GM18907 (cell line): ENCODE results near the gene RUNX1.
"Not testable (repeated sequence)": the region's sequence is repeated elsewhere in the genome, so short reads cannot be mapped to it uniquely, and the experiment has no call there.

ENCODE experiments used
- ATAC-seq: cut with Tn5 transposase; IDR thresholded peaks from one replicate; pipeline ENCODE4 v1.9.1; 2021; ENCODE audit warnings: mild to moderate bottlenecking, moderate library complexity; ENCODE audit not compliant: unreplicated experiment

The RUNX1 gene

DNA sequence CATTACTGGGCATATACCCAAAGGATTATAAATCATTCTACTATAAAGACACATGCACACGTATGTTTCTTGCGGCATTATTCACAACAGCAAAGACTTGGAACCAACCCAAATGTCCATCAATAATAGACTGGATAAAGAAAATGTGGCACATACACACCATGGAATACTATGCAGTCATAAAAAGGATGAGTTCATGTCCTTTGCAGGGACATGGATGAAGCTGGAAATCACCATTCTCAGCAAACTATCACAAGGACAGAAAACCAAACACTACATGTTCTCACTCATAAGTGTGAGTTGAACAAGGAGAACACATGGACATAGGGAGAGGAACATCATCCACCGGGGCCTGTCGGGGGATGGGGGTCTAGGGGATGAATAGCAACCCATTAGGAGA, 97.2 kb downstream of the RUNX1 start:
- not testable (repeated sequence) for ATAC-seq

DNA sequence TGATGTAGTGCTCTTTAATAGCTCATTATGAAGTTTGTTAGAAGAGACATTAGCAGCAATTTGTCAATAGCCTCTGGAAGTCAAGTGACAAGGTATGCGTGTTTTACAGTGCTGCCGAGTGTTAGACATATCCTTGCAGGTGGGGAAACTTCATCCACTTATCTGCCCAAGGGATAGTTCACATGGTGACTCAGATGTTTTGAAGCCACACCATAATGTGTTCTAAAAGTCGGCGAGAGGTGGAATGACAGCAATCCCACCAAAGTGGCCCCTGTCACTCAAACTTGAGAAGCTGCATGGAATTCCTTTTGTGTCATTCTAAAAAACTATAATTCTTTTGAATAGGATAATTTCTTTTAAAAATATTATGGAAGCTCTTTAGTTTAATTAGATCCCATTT, 98.1 kb downstream of the RUNX1 start:
- no peak for ATAC-seq

DNA sequence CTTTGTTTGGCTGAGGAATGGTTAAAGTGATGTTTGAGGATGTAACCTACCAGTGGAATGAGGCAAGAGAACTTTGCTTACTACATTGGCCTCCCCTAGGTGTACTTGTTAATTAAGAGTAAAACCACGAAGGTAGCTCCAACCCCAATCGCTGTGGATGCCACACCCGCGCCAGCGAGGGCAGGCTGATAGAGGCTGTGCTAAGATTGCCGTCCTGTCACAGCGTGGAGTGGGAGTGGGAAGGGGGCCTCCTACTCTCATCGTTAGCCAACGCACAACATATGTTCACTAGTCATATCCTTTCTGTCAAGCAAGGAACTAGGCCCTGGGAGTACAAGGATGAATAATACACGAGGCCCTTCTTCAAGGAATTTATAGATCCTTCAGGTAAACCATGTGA, 99.6 kb downstream of the RUNX1 start:
- ATAC-seq = no peak

DNA sequence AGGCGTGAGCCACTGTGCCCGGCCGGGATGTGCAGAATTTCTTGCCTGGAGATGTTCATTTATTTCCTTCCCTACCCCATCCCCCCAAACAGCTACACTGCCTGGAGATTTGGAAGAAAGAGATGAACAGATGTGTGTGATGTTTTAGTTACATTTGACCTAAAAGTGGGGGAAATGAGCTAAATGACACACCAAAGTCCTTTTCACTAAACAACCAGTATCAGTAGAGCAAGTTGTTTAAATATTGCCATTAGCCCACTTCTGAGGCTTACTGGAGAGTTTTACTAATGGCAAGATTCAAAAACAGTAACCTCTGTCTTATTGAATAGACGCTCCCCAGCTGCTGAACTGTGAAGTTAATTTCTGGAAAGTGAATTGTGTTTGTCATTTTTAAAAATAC, 100.1 kb downstream of the RUNX1 start:
- no peak for ATAC-seq

DNA sequence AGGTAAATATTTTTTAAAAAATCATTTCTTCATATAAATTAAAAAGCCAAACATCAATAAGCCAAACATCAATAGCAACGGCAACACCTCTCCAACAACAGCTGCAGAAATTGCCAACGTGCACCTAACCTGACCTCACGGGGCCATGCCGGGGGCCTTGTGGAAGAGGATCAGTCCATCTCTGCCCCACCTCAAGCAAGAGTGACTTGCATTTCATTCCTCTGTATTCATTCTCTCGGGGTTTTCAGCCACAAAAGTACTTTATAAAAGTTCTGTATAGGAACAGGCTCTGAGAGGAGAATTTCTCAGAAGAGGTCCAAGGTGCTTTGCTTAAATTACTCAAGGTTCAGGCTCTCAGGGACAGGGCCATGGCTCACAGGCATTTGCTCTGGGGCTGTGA, 100.9 kb downstream of the RUNX1 start:
- no peak for ATAC-seq

DNA sequence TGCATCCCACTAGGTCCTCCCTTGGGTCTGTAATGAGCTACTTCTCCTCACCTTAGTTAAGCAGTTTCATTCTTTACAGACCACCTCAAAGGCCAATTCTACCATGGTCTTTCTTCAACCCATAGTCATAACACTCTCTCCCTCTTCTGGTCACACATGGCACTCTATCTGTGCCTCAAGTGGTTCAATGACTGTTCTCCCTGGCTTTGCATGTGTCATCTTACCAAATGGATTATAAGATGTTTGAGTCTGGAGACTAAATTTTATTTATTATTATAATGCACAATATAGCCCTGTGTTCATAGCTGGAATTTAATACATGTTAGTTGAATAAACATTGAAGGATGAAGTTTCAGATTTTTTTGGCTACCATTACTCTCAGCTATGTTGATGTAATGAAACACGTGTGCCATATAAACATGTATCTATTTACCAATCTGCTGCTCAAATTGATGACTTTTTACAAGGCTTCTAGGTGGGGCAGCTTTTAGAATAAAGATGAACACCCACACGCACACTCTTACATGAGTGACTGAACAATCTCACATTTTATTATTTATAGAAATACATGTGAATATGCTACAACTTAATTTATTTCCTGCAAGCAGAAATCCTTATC, 102.1 kb downstream of the RUNX1 start:
- no peak for ATAC-seq

DNA sequence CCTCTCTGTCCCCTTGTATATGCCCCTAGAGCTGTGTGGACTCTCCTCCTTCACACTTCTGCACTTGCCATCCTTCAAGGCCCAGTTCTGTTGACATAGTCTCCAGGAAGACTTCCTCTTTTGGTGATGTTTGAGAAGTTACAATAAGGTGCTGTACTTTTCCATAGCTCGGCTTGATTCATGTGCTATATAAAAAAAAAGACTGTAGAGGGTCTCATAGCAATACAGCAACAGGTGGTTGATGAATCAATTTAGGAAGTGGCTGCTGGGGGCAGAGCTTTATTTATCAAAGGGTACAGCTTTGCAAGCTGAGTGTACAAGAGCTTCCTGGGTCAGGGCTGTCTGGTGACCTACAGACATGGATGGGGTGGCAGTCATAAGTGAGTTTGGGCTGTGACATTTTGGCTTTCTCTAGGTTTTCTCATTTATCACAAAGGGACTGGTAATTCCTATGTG, 102.7 kb downstream of the RUNX1 start:
- ATAC-seq = no peak

DNA sequence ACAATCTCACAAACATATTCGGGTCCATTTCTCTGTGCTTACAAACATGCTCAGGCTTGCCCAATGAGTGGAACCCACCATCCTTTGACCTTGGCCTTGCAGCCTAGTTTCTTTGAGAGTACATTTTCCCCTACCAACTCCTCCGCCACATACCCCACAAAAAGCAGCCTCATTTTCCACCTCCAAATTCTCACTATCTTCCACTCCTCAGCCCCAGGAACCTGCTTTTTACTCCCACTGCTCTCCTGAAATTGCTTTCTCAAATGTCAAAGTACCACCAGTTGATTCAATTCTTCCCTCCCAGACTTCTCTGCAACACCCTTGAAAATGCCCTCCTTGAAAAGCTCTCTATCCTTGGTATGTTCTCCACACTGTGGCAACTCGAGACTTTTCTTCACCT, 103.8 kb downstream of the RUNX1 start:
- ATAC-seq = no peak

DNA sequence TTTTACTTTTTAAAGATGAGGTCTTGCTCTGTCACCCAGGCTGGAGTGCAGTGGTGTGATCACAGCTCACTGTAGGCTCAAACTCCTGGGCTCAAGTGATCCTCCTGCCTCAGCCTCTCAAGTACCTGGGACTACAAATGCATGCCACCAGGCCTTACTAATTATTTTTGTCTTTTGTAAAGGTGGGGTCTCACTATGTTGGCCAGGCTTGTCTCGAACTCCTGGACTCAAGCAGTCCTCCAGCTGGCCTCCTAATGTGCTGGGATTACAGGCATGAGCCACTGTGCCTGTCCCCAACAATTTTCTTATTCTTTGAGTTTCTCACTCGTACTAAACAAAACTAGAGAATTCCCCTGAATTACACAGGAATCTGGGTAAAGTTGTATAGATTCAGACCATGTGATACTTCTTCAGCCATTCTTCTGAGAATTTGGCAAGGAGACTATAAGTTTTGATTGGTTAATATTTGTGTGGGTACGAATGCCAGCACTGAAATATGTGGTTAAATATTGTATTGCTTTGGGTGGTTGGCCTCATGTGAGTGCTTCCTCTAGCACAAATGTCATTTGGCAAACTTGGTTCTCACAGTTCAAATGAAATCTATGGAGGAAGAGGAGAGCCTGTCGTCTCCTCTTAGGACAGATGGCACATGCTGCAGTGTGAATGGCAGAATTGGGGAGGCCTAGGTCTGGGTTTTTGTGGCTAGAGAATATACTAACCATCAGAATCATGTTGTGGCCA, 104.9 kb downstream of the RUNX1 start:
- no peak for ATAC-seq

DNA sequence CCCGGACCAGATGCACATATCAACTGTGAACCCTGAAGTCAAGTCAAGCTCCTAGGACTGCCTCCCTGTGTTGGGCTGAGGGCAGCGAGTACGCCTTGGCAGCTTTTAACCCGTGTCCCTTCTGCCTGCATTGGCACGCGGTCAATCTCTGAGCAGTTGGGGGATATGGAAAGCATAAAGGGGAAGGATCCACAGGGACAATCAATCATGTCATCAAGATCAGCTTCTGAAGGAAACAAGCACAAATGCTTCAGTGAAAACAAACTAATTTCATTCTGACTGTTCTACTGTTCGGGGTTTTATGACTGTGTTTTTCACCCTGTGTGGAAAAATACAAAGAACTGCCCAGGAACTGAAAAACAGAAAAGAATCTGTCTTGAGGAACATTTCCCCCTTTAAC, 106.2 kb downstream of the RUNX1 start:
- ATAC-seq = no peak

DNA sequence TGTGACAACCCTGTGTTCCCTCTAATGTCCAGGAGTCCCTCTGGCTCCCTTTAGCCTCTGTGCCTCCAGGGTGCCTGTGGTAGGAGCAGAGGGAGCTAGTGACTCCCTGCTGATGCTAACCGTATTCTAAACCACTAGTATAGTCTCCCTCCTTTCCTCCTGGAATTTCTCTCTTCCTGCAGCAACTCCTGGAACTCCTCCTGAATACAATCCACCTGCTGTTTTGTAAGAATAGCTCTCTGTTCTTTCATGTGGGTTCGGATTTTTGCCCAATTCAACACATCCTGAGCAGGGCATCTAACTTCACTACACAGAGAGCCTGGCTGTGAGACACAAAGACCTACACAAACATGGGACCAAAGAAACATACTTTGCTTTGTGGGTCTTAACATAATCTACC, 107.9 kb downstream of the RUNX1 start:
- no peak for ATAC-seq

DNA sequence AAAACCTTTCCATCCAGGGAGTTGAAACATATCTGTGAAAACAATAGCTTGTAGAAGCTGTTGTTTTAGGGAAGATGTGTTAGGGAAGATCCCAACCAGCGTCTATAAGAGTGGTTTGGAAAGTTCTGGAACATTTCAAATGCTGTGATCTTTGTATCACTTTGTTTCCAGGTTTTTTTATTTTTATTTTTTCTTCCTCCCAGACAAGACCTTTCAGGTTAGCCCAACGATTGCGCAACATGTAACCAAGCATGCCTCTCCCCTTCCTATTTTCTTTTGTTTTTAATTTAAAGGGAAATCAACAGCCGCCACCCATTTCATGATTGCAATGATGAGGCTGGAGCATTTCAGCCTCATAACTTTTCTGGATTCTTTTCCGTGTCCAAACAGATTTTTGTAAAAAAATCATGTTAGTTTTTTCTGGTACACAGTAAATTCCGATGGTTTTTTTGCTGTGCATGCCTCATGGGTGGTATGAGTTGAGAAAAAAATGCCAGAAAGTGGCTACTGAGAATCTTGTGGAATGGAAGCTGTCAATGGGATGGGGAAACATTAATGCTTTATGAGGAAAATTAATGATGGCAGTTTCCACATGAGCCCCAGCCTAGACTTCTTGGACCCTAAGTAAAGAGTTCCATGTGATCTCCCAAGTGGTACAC, 109.3 kb downstream of the RUNX1 start:
- ATAC-seq = no peak

DNA sequence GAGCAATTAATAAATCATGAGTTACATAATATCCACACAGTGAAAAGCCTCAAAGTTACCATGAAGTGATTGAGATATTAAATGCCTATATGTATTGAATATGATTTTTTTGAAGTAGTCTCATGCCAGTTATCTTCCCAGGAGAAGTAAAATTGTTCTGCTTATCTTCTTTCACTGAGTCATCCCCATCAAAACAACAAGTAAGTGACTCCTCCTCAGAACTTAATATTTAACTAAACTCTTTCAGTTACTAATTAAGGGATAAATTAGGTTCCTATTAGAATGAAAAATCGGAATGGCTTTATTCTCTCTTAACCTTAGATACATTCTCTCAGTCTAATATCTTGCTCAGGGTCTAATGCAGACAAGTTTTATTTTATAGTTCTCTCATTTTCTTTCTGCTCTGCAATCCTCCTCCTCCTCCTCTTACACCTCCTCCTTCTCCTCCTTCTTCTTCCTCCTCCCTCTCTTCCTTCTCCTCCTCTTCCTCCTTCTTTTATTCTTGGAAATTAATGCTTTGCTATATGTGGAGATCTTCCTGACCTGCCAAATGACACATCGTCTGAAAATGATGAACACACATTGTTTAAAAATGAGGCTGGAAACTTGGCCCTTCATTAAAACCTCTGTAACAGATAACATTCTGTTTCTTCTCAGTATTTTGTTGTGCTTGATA, 110.9 kb downstream of the RUNX1 start:
- ATAC-seq = no peak

DNA sequence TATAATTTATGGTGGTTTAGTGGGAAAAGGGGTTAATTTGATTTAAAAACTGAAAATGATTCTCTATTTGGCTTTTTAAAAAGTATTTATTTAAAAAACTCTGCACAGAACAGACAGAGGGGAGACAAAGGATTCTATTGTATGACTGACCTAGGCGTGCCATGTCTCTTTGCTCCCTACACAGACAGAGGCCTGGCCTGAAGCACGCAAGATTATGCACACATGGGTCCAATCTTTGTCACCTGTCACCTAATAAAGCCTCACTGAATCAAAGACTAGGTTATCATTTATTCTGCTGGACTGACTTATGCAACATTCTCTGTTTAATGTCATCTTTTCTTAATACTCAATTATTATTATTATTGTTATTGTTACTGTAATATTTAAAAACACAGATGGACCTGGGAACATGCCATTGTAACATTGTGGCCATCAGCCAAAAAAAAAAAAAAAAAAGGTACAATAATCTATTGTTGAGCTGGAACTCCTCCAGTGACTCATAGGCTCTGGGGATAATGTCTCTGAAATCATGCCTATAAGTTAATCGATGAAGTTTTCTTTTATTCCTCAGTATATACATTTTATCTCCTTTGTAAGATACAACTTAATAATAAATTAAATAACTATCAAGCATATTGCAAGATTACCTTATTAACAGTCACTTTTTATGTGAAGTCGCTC, 112.1 kb downstream of the RUNX1 start:
- ATAC-seq = no peak

DNA sequence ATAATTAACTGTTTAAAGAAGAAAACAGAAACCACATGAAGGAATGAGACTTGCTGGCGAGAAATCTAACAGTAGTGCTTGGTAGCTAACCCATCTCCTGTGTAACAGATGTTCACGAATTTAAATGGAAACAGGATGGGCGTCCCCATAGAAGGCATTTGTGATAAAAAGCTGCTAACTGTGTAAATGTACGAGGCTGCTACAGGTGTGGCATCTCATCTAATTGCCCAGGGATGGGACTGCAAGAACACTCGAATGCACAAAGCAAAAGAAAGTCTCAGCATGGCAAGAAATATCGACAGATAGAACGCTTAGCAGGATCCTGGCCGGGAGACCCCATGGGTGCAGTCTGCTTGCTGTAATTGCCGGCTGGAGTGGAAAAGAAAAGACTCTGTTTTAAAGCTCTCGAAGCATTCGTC, 112.7 kb downstream of the RUNX1 start:
- ATAC-seq = no peak

DNA sequence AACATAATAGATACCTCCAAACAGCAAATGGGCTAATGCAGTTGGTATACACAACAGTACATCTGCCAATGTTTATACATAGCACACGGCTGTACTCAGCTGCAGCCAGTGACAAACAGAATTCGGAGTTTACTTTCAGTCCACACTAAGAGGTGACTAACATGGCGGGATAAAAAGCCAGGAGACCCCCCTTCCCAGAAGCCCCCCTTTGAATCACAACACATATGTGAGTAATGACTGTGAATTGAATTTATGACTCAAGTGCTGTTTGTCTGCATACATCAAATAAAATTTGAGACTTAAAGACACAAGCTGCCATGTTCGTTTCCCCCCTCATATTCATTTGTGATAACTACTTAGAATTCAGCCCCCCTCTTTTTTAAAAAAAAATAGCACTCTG, 113.2 kb downstream of the RUNX1 start:
- ATAC-seq = no peak

DNA sequence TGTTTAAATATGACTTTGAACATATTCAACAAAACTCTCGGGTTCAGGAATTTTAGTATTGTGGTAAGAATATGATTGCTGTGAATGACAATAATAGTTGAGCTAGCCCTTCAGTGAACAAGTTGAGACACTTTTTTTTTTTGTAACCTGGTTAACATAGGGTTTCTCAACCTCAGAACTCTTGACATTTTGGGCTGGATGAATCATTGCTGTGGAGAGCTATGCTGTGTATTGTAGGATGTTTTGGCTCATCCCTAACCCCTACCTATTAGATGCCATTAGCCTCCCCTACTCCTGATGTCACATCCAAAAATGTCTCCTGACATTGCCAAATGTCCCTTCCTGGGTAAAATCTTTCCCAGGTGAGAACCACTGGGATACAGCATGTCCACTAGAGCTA, 113.7 kb downstream of the RUNX1 start:
- ATAC-seq = no peak

DNA sequence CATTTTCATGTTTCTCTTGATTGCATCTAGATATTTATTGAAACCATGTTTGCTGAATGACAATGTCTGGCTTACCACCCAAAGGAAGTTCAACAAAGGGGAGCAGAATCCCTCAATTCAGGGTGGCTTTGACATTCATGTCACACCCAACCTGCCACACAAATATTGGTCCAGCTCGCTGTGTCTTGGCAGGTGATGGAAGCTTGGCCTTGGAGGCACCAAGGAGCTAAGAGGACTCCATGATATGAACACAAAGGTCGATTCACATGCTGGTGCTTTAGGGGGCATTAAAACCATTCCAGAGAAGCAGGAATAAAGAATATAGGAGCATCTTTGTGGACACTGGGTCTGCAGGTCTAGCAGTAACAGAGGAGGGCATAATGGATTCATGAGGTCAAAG, 114.8 kb downstream of the RUNX1 start:
- ATAC-seq = no peak

DNA sequence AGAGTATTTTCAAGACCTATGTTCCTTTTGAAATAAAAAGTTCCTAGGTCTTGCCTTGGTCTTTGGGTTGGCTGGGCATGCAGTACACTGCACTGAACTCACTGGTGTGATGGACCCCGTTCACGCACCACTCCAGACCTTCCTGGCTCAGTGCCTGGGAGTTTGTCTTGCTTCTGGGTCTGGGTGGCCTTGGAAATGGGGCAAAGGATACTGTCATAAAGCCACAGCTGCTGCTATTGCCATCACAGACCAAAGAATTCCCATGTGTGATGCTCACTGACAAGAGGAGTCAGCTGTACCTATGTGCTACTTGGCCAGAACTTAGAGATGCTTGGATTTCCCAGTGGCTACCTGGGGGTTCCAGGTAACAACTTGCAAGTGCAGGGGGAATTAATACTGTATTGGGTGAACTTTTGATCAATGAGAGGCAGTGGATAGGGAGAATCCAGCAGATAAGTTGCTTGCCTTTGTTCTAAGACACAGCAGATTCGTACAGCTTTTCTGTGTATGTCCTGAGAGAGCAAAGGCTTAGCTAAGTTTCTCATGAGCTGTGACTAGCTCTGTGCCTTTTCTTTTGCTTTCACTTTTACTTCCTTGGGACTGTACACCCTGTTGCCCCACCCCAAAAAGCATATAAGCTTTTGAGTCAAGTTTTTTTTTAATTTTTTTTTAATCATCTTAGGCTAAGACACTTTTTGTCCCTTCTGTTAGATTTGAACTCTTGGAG, 115.3 kb downstream of the RUNX1 start:
- no peak for ATAC-seq

DNA sequence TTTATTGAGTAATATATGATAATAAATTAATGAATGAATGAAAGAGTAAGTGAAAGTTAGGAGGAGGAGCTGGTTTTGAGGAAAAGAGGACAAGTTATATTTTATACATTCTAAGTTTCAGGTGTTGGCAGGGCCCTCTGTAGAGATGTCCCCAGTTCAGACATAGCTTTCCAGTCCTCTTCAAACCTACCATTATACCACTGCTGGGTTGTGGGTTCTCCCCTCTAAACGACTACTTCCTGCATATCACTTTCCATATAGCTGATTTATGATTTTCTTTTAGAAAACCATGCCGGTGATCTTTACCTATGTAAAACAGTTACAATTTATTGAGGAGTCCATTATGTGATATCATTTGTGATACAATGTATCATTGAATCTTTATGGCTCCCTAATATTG, 116.9 kb downstream of the RUNX1 start:
- ATAC-seq = no peak
